GM12892 (cell line): Measurements from ENCODE around the gene USP4.

Experiments used
- POLR2A ChIP-seq: IDR thresholded peaks from 2 replicates; pipeline ENCODE4 v1.6.1; 2011; ENCODE audit warnings: low read depth, low read length, control low read depth
- TAF1 ChIP-seq: IDR thresholded peaks from 2 replicates; pipeline ENCODE4 v1.6.1; 2011; ENCODE audit warnings: low read depth, mild to moderate bottlenecking, control low read depth, low read length, borderline replicate concordance

- no peak for TF ChIP-seq POLR2A
- TF ChIP-seq TAF1 = no peak
Measured at GRCh38 chr3:49387721-49388120, 47.9 kb upstream of the USP4 start.
